Memory B cell (primary cell): ENCODE data around the gene GOLT1B.

ENCODE experiments used
- ATAC-seq: fragments of 150-1000 bp; cut with Tn5 transposase; 2 replicates; pipeline ENCODE4 v1.10.0; 2021; ENCODE audit warnings: low read depth, mild to moderate bottlenecking, moderate library complexity
- DNase-seq, 2 donors: peaks; one replicate each; pipeline ENCODE4 v3.0.0; 2022; ENCODE audit warnings: low spot score in 2 of 2
- H3K27ac Mint-ChIP-seq: one replicate; pipeline ENCODE4 v1.8.0; 2022; ENCODE audit warnings: mild to moderate bottlenecking, moderate library complexity, mixed read lengths
- H3K27me3 Mint-ChIP-seq: one replicate; pipeline ENCODE4 v1.8.0; 2022; ENCODE audit warnings: mixed read lengths
- H3K36me3 Mint-ChIP-seq: one replicate; pipeline ENCODE4 v1.8.0; 2022; ENCODE audit warnings: mild to moderate bottlenecking, mixed read lengths
- H3K4me1 Mint-ChIP-seq: one replicate; pipeline ENCODE4 v1.8.0; 2022; ENCODE audit warnings: mixed read lengths
- H3K4me3 Mint-ChIP-seq: one replicate; pipeline ENCODE4 v1.8.0; 2022; ENCODE audit warnings: mild to moderate bottlenecking, moderate library complexity, mixed read lengths
- H3K9me3 Mint-ChIP-seq: one replicate; pipeline ENCODE4 v1.8.0; 2022; ENCODE audit warnings: mixed read lengths

Gene GOLT1B

DNA sequence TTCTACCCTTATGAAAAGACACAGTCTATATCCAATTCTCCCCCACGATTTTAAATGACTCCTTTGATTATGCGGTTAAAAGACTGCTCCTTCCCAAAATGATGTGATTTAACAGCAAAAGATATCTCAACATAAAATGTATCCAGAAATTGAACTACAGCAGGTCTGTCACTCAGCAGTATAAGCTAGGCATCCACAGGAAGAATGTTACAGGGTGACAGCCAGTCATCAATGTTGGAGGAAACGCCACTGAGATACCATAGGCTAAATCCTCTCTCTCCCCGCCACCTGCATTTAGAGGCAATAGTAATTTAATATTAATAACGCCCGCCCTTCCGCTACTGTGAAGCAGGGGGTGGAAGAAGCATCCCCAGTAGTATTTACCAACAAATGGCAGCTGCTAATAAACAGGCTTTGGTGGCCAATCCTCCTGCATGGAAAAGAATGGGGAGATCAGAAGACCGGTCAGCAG, 767 bp upstream of the GOLT1B start:
- no peak for DNase-seq
- Mint-ChIP-seq H3K4me1 (peaks cover 20% of the 10 kb centered on the region), H3K27me3 (no peaks in the 10 kb centered on the region), H3K36me3 (peaks cover 19% of the 10 kb centered on the region), H3K4me3 (no peak overlapping the region), H3K9me3 (no peaks in the 10 kb centered on the region), H3K27ac (no peak overlapping the region)
- peak; percentile 4 for ATAC-seq

DNA sequence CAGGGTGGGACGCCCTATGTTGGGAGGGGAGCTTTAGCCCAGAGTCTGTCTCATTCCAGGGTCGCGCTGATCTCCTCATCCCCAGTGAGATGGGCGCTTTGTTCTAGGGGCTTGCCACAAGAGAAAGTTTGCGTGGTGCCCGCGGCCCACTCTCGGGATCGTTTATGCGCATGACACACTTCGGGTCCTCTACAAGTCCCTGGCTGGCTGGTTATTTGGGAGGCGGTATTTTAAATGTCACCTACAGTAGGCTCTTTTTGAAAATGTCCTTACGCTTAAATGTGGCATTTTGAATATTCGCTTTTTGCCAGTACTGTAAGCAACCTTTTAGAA, 541 bp downstream of the GOLT1B start:
- Mint-ChIP-seq H3K27ac (no peak overlapping the region), H3K9me3 (no peaks in the 10 kb centered on the region), H3K4me3 (no peak overlapping the region), H3K27me3 (no peaks in the 10 kb centered on the region), H3K36me3 (peaks cover 17% of the 10 kb centered on the region), H3K4me1 (peaks cover 18% of the 10 kb centered on the region)
- ATAC-seq (no peak), DNase-seq (no peak)

DNA sequence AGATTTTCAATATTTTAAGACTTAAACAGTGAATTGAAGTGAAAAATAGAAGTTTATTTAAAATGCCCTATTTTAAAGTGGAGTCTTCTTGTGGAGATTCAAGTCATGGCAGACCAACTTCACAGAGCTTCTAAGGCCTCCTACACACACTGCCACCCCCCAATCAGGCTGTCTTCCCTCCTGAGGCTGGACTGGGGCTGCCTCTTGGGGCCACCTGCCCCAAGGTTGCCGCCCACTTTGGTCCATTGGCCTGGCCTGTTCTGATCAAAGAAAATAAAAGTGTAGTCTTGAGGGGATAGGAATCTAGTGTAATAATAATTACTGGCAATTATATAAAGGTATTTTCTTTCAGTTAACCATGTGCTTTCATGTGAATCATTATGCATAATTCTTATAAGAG, 1.3 kb downstream of the GOLT1B start:
- ATAC-seq (no peak), DNase-seq (no peak)
- Mint-ChIP-seq H3K4me3 (no peak overlapping the region), H3K27me3 (no peaks in the 10 kb centered on the region), H3K36me3 (peaks cover 15% of the 10 kb centered on the region), H3K4me1 (peaks cover 18% of the 10 kb centered on the region), H3K27ac (no peak overlapping the region), H3K9me3 (no peaks in the 10 kb centered on the region)

DNA sequence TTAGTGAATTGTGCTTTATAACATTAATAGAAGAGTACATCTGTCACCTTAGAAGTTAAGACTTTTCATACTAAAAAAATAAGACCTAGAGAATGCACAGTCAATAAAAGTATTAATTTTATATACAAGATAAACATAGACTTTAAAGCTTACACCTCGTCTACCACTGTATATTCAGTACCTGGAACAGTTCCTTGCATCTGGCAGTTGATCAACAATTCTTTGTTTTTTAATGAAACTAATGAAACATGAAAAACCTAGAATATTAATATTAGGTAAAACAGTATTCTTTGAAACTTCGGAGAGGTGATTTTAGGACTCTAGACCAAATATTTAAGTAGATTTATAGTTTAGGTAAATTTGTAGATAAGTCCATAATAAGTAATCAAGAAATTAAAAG, 4.3 kb downstream of the GOLT1B start:
- H3K27ac Mint-ChIP-seq, result no peak overlapping the region
- H3K27me3 Mint-ChIP-seq, result no peaks in the 10 kb centered on the region

DNA sequence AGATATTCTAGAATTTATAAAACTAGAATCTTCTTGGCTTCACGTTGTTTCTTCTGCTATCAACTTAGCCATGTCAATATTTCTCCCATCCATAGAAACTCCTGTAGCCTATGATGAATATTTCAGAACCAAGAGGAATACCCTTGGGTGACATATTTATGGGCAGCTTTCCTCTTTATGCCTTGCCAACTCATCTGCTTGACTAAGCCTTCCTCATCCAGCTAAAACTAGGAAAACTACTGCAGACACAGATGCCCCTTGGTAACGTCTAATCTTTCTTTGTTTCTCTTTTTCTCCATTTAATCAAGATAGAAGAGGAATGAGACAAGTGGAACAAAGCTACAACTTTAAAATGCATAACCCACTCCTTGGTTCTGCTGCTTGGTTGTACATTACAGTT, 6.3 kb downstream of the GOLT1B start:
- H3K27me3 Mint-ChIP-seq, result no peaks in the 10 kb centered on the region
- DNase-seq, result no peak
- peaks cover 14% of the 10 kb centered on the region for H3K36me3 Mint-ChIP-seq
- no peaks in the 10 kb centered on the region for H3K9me3 Mint-ChIP-seq
- H3K4me3 Mint-ChIP-seq, result no peak overlapping the region
- H3K27ac Mint-ChIP-seq, result no peak overlapping the region
- ATAC-seq, result no peak
- H3K4me1 Mint-ChIP-seq, result peaks cover 16% of the 10 kb centered on the region

More for the DNA sequence above, 4.3 kb downstream of the GOLT1B start:
- Mint-ChIP-seq H3K4me3 (no peak overlapping the region), H3K36me3 (peaks cover 14% of the 10 kb centered on the region), H3K4me1 (peaks cover 20% of the 10 kb centered on the region), H3K9me3 (no peaks in the 10 kb centered on the region)
- no peak for ATAC-seq
- DNase-seq, result no peak

GRCh38 chr12:21509768-21510167, 8.2 kb downstream of the GOLT1B start:
- H3K4me1 Mint-ChIP-seq, result peaks cover 9% of the 10 kb centered on the region
- peaks cover 16% of the 10 kb centered on the region for H3K36me3 Mint-ChIP-seq
- no peaks in the 10 kb centered on the region for H3K9me3 Mint-ChIP-seq
- peak overlapping the region; percentile 93 for H3K27ac Mint-ChIP-seq
- H3K27me3 Mint-ChIP-seq, result no peaks in the 10 kb centered on the region
- peak in 1 of 2 donors; percentile 26 for DNase-seq
- H3K4me3 Mint-ChIP-seq, result peak overlapping the region; percentile 72
- peak; percentile 95 for ATAC-seq

GRCh38 chr12:21516281-21516680, 14.7 kb downstream of the GOLT1B start:
- H3K36me3 Mint-ChIP-seq, result peaks cover 9% of the 10 kb centered on the region
- no peaks in the 10 kb centered on the region for H3K4me1 Mint-ChIP-seq
- no peak overlapping the region for H3K4me3 Mint-ChIP-seq
- DNase-seq (no peak), ATAC-seq (no peak)
- H3K9me3 Mint-ChIP-seq, result no peaks in the 10 kb centered on the region
- H3K27me3 Mint-ChIP-seq, result no peaks in the 10 kb centered on the region
- H3K27ac Mint-ChIP-seq, result no peak overlapping the region

GRCh38 chr12:21518451-21518850, 16.9 kb downstream of the GOLT1B start:
- Mint-ChIP-seq H3K9me3 (no peaks in the 10 kb centered on the region), H3K27ac (no peak overlapping the region), H3K4me1 (no peaks in the 10 kb centered on the region), H3K36me3 (peaks cover 7% of the 10 kb centered on the region), H3K4me3 (no peak overlapping the region), H3K27me3 (no peaks in the 10 kb centered on the region)
- DNase-seq (no peak), ATAC-seq (no peak)

DNA sequence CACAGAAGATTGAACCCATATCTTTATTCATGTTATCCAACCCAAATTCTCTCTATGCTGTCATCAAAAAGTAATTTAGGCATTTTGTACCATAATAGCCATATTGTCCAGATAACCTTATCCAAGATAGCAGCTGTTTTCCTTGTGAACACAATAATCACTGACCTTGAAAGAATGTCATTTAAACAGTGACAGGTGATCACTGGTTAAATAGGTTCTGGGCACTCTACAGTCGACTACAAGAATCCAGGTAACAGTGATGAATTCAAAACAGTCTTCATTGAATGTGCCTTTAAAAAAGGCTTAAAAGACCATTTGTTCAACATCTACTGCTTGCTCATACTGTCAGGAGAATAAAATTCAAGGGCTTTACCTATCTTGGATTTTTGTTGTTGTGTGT, 20.0 kb downstream of the GOLT1B start:
- Mint-ChIP-seq H3K27me3 (no peaks in the 10 kb centered on the region), H3K36me3 (peaks cover 7% of the 10 kb centered on the region), H3K27ac (no peak overlapping the region), H3K4me3 (no peak overlapping the region), H3K9me3 (peaks cover 9% of the 10 kb centered on the region), H3K4me1 (no peaks in the 10 kb centered on the region)
- ATAC-seq (no peak), DNase-seq (no peak)

GRCh38 chr12:21523148-21523547, 21.6 kb downstream of the GOLT1B start:
- H3K4me1 Mint-ChIP-seq, result peaks cover 2% of the 10 kb centered on the region
- H3K36me3 Mint-ChIP-seq, result peaks cover 5% of the 10 kb centered on the region
- peaks cover 9% of the 10 kb centered on the region for H3K9me3 Mint-ChIP-seq
- H3K27me3 Mint-ChIP-seq, result no peaks in the 10 kb centered on the region
- DNase-seq (no peak), ATAC-seq (no peak)
- H3K27ac Mint-ChIP-seq, result peak overlapping the region; percentile 67
- no peak overlapping the region for H3K4me3 Mint-ChIP-seq

GRCh38 chr12:21526053-21526452, 24.5 kb downstream of the GOLT1B start, which contains the start of gene SPX:
SPX (plus strand) TSS chr12:21526296; CDS start chr12:21526473, 177 bp downstream.
- Mint-ChIP-seq H3K4me3 (peak within 1 kb of the TSS; percentile 78), H3K4me1 (peaks cover 5% of the 10 kb centered on the region), H3K9me3 (peaks cover 9% of the 10 kb centered on the region), H3K36me3 (no peaks in the 10 kb centered on the region), H3K27ac (no peak within 1 kb of the TSS), H3K27me3 (no peaks in the 10 kb centered on the region)
- ATAC-seq, result no peak
- no peak for DNase-seq

DNA sequence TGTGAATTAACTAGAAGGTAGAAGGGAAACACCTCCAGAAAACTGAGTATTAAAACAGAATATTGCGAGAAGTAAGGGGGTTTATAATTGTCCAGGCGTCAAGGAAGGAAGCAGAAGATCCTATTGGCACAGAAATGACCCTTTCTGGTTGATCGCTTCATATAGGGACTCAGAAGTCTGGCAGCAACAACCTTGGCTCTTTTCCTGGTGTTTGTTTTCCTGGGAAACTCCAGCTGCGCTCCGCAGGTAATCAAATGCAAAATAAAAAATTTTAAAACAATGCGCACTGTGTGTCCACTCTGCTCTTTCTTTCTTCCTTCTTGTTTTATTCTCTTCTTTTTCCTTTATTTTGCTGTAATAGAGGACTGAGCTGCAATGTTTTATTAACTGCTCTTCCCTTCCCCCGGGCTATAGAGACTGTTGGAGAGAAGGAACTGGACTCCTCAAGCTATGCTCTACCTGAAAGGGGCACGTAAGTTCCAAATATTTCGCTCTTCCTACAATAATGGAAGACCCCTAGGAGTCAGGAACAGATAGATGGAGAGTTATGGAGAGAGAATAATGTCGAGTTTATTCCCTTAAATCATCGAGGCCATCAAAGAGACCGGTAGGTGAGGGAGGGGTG, 25.2 kb downstream of the GOLT1B start:
- Mint-ChIP-seq H3K4me3 (peak overlapping the region; percentile 78), H3K27me3 (no peaks in the 10 kb centered on the region), H3K4me1 (peaks cover 5% of the 10 kb centered on the region), H3K36me3 (no peaks in the 10 kb centered on the region), H3K27ac (no peak overlapping the region), H3K9me3 (peaks cover 9% of the 10 kb centered on the region)
- ATAC-seq (no peak), DNase-seq (no peak)

DNA sequence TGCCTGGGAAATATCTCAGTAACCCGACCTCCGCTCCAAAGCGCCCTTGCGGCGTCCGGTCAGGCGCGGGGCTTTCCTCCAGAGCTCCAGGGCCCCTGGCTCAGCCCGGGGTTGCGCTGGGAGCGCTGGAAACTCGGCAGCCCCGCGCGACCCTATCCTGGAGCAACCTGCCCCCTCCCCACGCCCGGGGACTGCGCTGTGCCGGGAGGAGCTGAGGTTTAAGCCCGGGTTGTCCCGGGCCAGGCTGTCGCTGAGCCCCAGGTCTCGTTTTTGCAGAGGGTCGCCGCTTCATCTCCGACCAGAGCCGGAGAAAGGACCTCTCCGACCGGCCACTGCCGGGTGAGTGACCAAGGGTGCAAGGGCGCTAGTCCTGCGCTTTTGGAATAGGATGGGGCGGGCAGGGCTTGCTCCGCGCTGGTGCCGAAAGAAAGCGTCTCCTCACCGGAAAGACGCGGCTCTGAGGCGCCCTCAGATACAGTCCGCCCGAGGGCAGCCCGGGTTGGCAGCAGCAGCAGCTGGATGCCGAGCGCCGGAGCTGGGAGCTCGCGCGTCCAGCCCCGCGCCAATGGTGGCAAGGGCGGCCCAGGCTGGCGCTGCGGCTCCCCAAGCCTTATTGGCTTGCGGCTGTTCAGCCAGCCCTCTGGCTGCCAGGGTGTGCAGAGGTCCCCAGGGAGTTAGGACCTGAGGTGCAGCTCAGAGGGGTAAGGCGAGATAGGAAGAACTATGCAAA, 26.0 kb downstream of the GOLT1B start:
- Mint-ChIP-seq H3K4me1 (peaks cover 5% of the 10 kb centered on the region), H3K27me3 (no peaks in the 10 kb centered on the region), H3K9me3 (peaks cover 9% of the 10 kb centered on the region), H3K27ac (no peak overlapping the region), H3K36me3 (no peaks in the 10 kb centered on the region), H3K4me3 (peak overlapping the region; percentile 78)
- DNase-seq (peak; percentile 49 to 56), ATAC-seq (peak; percentile 89)

DNA sequence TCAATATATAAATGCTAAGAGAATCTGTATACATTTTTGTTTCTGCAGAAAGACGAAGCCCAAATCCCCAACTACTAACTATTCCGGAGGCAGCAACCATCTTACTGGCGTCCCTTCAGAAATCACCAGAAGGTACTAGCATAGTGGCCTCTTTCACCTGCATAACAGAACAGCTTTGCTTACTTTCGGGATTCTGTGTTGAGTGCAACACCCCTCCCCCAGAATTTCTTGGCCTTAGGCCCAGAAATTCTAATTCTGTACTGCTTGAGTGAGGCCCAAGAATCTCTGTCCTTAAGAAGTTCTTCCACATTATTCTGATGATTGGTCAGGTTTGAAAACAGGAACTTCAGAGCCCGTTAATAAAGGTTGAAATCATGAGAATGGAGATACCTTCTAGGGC, 27.4 kb downstream of the GOLT1B start:
- no peaks in the 10 kb centered on the region for H3K27me3 Mint-ChIP-seq
- ATAC-seq (no peak), DNase-seq (no peak)
- peaks cover 9% of the 10 kb centered on the region for H3K9me3 Mint-ChIP-seq
- H3K4me3 Mint-ChIP-seq, result no peak overlapping the region
- H3K27ac Mint-ChIP-seq, result no peak overlapping the region
- H3K36me3 Mint-ChIP-seq, result no peaks in the 10 kb centered on the region
- peaks cover 5% of the 10 kb centered on the region for H3K4me1 Mint-ChIP-seq

GRCh38 chr12:21529456-21529855, 27.9 kb downstream of the GOLT1B start:
- Mint-ChIP-seq H3K9me3 (peaks cover 6% of the 10 kb centered on the region), H3K4me1 (peaks cover 5% of the 10 kb centered on the region), H3K27ac (no peak overlapping the region), H3K36me3 (no peaks in the 10 kb centered on the region), H3K27me3 (no peaks in the 10 kb centered on the region), H3K4me3 (no peak overlapping the region)
- ATAC-seq, result no peak
- DNase-seq, result no peak
